HG03342 (cell line): ENCODE measurements around the gene PDE3B.
"Not testable (repeated sequence)": the region's sequence is repeated elsewhere in the genome, so short reads cannot be mapped to it uniquely, and the experiment has no call there.

ENCODE experiments used
- ATAC-seq: cut with Tn5 transposase; IDR thresholded peaks from one replicate; pipeline ENCODE4 v1.9.1; 2021; ENCODE audit warnings: mild to moderate bottlenecking, moderate library complexity; ENCODE audit not compliant: unreplicated experiment

Gene PDE3B

GRCh38 chr11:14793546-14793945, 149.9 kb downstream of the PDE3B start:
- ATAC-seq = no peak

GRCh38 chr11:14796028-14796427, 152.4 kb downstream of the PDE3B start:
- not testable (repeated sequence) for ATAC-seq

- ATAC-seq = no peak
Measured at GRCh38 chr11:14803846-14804245, 160.2 kb downstream of the PDE3B start.

GRCh38 chr11:14809466-14809865, 165.9 kb downstream of the PDE3B start:
- no peak for ATAC-seq

GRCh38 chr11:14812757-14813156, 169.2 kb downstream of the PDE3B start:
- ATAC-seq = no peak

GRCh38 chr11:14813516-14813915, 169.9 kb downstream of the PDE3B start:
- no peak for ATAC-seq

GRCh38 chr11:14818779-14819178, 175.2 kb downstream of the PDE3B start:
- ATAC-seq = no peak

GRCh38 chr11:14819596-14819995, 176.0 kb downstream of the PDE3B start:
- ATAC-seq = no peak

- ATAC-seq = no peak
Measured at GRCh38 chr11:14821031-14821430, 177.4 kb downstream of the PDE3B start.

- no peak for ATAC-seq
Measured at GRCh38 chr11:14826600-14826999, 183.0 kb downstream of the PDE3B start.

GRCh38 chr11:14835496-14836492, 192.2 kb downstream of the PDE3B start:
- ATAC-seq = no peak

- no peak for ATAC-seq
Measured at GRCh38 chr11:14842002-14842401, 198.4 kb downstream of the PDE3B start.

- ATAC-seq = no peak
Measured at GRCh38 chr11:14852571-14853177, 209.1 kb downstream of the PDE3B start.

GRCh38 chr11:14854057-14854456, 210.5 kb downstream of the PDE3B start:
- no peak for ATAC-seq

- ATAC-seq = no peak
Measured at GRCh38 chr11:14855890-14856289, 212.3 kb downstream of the PDE3B start.

GRCh38 chr11:14857621-14858020, 214.0 kb downstream of the PDE3B start:
- ATAC-seq = no peak

GRCh38 chr11:14858404-14858803, 214.8 kb downstream of the PDE3B start:
- ATAC-seq = no peak

GRCh38 chr11:14860511-14860910, 216.9 kb downstream of the PDE3B start:
- ATAC-seq = no peak

GRCh38 chr11:14861680-14862079, 218.1 kb downstream of the PDE3B start:
- no peak for ATAC-seq

- not testable (repeated sequence) for ATAC-seq
Measured at GRCh38 chr11:14863775-14864174, 220.2 kb downstream of the PDE3B start.

- ATAC-seq = no peak
Measured at GRCh38 chr11:14872032-14872431, 228.4 kb downstream of the PDE3B start.

- ATAC-seq = no peak
Measured at GRCh38 chr11:14873632-14874031, 230.0 kb downstream of the PDE3B start.
